ENCODE data around the gene YY2.

The YY2 gene

DNA sequence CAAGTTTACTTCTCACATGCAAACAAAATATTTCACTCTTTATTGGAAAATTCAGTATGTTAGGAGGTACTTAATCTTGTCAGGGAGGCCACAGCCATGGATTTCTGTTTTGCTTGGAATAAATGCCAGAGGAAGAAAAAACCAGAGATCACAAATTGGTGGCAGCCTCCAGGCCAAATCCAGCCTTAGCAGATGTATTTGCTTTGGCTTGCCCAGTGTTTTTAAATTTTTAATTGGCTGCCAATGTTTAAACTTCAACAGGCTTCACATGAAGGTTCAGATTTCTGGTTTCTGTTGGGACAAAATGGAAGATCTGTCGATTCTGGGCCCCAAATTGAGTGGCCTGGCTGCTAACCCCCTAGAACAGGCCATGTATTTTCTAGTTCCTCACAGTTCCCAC lies 19.2 kb downstream of the YY2 start:
- no peak for DNase-seq

GRCh38 chrX:21881881-21882574 lies 26.2 kb downstream of the YY2 start:
- no peak for DNase-seq

DNA sequence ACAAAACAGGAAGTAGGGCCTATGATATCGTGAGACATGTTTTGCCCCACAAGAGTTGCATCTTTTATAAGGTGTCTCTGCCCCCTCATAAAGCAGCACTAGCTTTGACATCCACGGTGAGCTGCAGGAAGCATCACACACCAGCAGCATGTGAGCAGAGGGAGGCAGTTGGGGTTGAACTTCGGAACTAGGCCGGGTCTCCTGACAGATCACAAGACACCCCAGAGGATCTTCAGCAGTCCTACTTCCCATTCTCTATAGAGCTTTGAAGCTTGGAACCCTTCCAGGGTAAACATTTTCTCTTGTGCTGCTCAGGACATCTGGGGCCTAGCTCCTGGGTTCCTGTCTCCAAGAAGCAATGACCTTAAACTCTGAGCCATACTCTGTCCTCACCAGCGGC lies 27.5 kb downstream of the YY2 start:
- DNase-seq: no peak

DNA sequence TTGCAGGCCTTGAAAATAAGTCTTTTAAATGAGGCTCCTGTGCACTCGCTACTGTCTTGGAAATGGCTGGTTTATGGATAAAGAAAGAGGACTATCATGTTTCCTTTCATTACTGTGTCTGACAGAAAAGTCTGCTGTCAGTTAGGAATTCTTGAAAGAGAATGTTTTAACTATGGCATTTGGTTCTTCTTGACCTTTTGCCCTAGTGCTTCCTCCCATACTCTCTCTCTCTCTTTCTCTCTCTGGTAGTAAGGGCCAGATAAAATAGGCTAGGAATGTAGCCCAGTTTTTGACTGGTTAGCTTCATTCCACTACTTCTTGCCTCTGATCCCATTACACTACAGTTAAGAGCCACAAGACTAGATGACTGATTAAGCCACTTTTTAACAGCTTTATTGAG lies 29.8 kb downstream of the YY2 start:
- DNase-seq: no peak

GRCh38 chrX:21905313-21905712 lies 49.5 kb downstream of the YY2 start:
- peak; percentile 37 for DNase-seq

DNA sequence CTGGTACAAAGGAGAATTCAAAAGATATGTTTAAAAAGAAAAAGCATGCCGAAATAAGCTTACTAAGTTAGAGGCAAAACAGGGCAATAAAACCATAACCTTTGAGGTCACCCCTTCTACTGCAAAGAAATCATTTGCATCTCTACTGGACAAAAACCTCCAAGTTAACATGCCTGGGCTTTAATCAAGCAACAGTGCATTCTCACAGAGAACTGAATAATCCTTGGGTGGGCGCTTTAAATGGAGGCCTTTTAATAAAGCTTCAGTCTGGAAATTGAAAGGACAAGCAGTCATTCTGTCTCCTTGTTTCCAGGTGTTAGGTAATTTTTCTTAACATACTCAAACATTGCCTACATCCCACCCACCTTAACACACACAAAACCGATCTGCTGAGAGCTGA lies 50.2 kb downstream of the YY2 start:
- DNase-seq: no peak

DNA sequence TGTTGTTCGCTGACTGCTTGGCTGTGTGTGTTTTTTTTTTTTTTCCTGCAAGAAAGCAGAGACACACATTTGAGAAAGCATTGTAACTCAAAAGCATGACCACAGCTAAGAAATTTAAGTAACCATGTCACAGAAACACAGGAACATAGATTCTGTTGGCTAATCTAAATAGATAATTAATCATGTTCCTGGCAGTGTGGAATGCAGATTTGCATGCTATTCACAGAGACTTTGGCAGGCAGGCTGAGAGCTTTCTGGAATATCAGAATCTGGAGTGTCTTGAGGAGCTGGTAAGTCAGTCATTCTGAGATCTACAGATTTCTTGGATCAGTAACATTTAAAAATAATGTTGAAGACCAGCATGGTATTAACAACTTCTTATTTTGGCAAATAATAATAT lies 51.5 kb downstream of the YY2 start:
- DNase-seq: no peak

All from NCI-H2029 treated with DMSO at 0.1 percent for 48 hours (cell line).